GM18517 (cell line): ENCODE measurements around the gene PLXDC1.

Experiments
- ATAC-seq: cut with Tn5 transposase; IDR thresholded peaks from one replicate; pipeline ENCODE4 v1.9.1; 2021; ENCODE audit warnings: mild to moderate bottlenecking, moderate library complexity; ENCODE audit not compliant: unreplicated experiment

The PLXDC1 gene

GRCh38 chr17:39158623-39159022, 7.2 kb upstream of the PLXDC1 start:
- ATAC-seq, result no peak

DNA sequence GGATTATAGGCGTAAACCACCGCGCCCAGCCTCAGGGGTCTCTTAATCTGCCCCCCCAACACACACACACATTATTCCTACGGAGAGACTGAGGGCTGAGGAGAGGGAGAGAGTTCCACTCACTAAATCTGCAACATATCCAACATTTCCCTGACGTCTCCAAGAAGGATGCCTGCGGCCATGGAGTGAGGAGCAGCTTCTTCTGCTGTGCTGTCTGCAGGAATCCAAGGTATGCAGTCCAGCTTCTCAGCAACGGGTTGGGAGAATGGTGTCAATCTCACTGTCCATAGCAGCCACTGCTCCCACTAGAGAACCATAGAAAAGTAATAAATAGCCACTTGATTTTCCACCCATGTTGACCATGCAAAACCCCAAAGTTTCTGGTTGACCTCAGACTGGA, 5.1 kb upstream of the PLXDC1 start:
- ATAC-seq, result no peak

DNA sequence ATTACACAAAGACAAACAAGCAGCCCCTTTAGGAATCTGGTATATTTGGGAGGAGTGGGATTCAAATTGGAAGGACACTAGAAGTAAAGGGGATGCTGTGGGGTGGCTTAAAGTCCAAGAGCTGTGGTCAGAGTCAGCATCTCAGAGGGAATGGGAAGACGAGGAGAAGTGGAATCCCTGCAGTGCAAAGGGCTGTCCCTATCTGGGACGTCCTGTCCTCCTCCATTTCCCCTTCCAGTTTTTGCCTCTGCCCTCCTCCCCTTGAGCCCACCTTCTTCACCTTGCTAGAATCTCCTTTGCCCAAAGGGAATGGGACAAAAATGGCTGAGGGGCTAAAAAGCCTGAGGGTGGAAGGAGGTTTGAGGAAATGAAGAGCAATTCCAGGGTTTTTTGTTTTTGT, 4.2 kb upstream of the PLXDC1 start:
- no peak for ATAC-seq

- peak; percentile 58 for ATAC-seq
Observed at GRCh38 chr17:39153599-39154051, 2.2 kb upstream of the PLXDC1 start.

- ATAC-seq, result no peak
Observed at GRCh38 chr17:39151943-39152818, 744 bp upstream of the PLXDC1 start.

GRCh38 chr17:39150795-39151149, 665 bp downstream of the PLXDC1 start:
- ATAC-seq, result no peak

- ATAC-seq, result no peak
Observed at GRCh38 chr17:39150104-39150634, 1.3 kb downstream of the PLXDC1 start.

GRCh38 chr17:39147221-39148185, 3.9 kb downstream of the PLXDC1 start:
- no peak for ATAC-seq

GRCh38 chr17:39146273-39146672, 5.2 kb downstream of the PLXDC1 start:
- ATAC-seq, result no peak

DNA sequence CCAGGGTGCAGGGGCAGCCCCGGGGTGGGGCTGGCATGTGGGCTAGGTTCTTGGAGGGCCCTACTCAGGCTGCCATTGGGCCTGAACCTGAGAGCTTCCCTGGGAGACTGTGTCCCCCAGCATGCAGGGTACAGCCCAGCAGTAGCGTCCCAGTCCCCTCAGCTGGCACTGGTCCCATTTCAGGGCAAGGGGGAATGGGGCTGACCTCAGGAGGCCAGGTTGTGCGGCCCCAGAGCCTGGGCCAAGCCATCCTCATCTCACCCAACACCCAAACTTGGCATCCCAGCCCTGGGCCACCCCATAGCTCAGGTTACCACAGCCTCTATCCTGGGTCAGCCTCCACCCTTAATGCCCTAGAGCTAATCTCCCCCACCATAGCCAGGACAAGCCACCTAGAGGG, 6.3 kb downstream of the PLXDC1 start:
- ATAC-seq, result no peak

- no peak for ATAC-seq
Observed at GRCh38 chr17:39144416-39144840, 7.0 kb downstream of the PLXDC1 start.

DNA sequence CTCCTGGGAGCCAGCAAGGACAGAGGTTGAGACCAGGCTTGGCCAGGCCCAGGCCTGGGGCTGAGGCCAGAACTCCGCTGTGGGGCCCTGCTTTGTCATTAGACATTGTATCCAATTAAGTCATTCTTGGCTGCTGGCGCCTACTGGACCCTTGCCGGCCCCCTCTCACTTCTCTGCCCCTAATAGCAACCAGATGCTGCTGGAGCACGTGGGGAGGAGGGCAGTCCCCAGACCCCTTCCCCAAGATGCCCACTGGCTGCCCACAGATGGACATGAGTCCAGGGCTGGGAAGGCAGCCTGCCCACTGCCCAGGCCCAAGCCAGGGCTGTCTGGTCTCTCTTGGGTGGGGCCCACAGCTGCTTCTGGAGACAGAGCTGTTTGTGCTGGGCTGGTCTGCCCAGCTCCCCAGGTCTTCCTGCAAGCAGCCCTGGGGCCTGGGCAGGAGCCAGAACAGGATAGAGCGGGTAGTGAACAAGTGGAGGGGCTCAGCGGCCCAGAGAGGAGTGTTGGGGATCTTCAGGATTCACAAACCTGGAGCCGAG, 7.8 kb downstream of the PLXDC1 start:
- no peak for ATAC-seq

DNA sequence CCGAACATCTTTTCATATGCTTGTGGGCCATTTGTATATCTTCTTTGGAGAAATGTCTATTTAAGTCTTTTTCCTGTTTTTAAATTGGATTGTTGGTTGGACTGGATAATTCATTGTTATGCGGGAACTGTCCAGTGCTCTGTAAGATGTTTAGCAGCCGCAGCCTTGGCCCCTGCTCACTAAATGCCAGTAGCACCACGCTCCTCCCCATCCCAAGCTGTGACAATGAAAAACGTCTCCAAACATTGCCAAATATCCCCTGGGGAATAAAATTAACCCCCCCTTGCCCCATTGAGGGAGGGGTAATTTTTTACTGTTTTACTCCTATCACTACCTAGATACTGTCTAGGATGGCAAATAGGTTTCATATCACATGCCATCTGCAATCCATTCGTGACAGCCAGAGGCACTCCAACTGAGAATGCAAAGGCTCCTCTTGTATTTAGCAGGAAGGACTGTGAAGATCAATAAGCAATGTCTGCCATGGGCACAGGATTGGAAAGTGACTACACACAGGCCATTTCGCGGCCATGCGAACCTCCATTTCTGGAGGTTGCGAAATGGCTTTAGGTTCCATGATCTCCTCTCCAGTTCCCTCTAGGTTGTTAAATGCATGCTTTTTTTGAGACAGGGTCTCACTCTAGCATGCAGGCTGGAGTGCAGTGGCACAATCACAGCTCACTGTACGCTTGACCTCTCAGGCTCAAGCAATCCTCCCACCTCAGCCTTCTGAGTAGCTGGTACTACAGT, 9.3 kb downstream of the PLXDC1 start:
- ATAC-seq, result no peak

- no peak for ATAC-seq
Observed at GRCh38 chr17:39141294-39141693, 10.1 kb downstream of the PLXDC1 start.

- no peak for ATAC-seq
Observed at GRCh38 chr17:39139561-39139960, 11.9 kb downstream of the PLXDC1 start.

DNA sequence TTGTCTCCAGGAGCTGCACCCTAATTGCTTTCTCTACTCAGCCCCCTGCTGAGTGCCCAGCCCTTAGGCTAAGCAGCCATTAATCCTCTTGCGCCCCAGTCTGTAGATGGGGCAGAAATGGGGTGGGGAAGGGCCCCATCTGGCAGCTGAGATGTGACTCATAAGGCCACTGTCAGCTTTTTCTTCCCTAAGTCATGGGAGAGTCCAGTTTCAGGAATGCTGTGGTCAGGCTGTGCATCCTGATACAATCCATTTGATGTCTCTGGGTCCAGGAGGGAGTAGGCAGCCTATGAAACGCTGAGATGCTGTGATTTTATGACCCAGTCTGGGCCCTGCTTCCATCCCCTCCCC, 12.3 kb downstream of the PLXDC1 start:
- no peak for ATAC-seq

DNA sequence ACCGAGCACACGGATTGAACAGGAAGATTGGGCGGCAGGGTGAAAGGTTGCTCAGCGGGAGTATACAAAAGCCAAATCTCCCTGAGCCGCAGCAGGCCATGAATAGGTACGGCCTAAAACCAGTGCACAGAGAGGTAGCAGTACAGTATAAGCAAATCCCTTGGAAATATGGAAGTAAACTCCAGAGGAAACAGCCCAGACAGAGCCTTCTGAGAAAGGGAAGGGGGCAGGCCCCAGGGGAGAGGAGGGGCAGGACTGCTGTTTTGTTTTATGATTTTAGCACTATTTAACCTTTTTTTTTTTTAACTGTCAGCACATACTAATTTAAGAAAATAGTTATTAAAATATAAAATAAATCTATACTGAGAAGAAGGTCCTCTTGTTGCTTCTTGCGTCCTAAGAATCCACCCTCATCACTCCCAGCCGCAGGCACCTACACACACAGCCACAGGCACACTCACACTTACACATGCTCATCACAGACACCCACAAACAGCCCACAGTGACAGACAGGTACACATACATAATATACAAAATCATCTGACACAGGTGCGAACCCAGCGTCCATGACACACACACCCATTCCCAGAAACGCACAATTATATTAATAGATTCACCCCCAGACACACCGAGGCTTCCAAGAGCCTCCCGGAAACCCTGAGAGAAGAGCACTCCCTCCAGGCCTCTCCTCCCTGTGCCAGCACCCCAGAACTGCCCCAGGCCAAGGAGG, 12.8 kb downstream of the PLXDC1 start:
- no peak for ATAC-seq

- no peak for ATAC-seq
Observed at GRCh38 chr17:39134878-39135277, 16.6 kb downstream of the PLXDC1 start.

DNA sequence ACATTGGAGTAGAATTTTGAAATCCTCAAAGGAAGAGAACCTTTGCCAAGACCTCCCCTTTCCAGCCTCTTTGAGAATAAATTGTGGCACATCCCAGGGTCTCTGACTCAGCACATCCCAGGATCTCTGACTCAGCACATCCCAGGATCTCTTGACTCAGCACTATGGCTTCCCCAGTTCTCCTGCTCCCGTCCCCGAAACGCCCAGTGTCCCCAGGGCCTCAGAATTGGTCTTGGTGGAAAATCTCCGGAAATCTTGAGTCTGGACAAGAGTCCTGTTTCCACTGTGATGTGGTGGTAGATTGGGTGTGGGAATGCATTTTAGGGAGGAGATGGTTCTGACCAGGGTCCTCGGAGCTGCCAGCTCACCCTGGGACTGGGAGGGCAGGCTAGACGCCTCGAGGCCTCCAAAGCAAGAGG, 19.2 kb downstream of the PLXDC1 start:
- ATAC-seq, result no peak

- no peak for ATAC-seq
Observed at GRCh38 chr17:39131616-39132015, 19.8 kb downstream of the PLXDC1 start.
